Measurements from ENCODE around the gene JMJD1C.

The JMJD1C gene

GRCh38 chr10:63133056-63133820 is 332.5 kb downstream of the JMJD1C start, which contains the start of gene NRBF2:
TSS of gene NRBF2 (plus strand) at chr10:63133328. CDS start at chr10:63133471, 143 bp downstream.
- Histone ChIP-seq H3K27me3 (ENCODE audit: control insufficient read depth, low read length) (no peaks in the 10 kb centered on the region), H3K4me2 (ENCODE audit: low read length) (peak within 1 kb of the TSS; percentile 100), H3K4me3 (ENCODE audit: low read length) (peak within 1 kb of the TSS; percentile 99), H3F3A (ENCODE audit: control insufficient read depth, insufficient read depth) (0 out of 2 replicates have a peak, but pooled peaks cover 3% of the 10 kb centered on the region), H3K4me1 (ENCODE audit: control insufficient read depth, low read length) (peaks cover 23% of the 10 kb centered on the region), H3K79me2 (ENCODE audit: control insufficient read depth, low read length) (peaks cover 50% of the 10 kb centered on the region), H3K9me3 (ENCODE audit: control insufficient read depth, insufficient read depth, low read length) (peaks cover 4% of the 10 kb centered on the region), H4K20me1 (ENCODE audit: control insufficient read depth, insufficient read depth, low read depth, low read length) (peaks cover 25% of the 10 kb centered on the region), H3K27ac (ENCODE audit: low read depth, low read length) (peak within 1 kb of the TSS; percentile 76), H3K9me2 (replicated peaks; ENCODE audit: control insufficient read depth, low read length) (no peaks in the 10 kb centered on the region), H3K36me3 (ENCODE audit: control insufficient read depth, low read length) (peaks cover 17% of the 10 kb centered on the region)
- TF ChIP-seq CTCF (IDR thresholded peaks at IDR 0.05; ENCODE audit: low read depth, low read length, poor library complexity, severe bottlenecking) (peak; percentile 77), EZH2phosphoT487 (IDR thresholded peaks at IDR 0.05; ENCODE audit: borderline replicate concordance, low read length) (no peak)

DNA sequence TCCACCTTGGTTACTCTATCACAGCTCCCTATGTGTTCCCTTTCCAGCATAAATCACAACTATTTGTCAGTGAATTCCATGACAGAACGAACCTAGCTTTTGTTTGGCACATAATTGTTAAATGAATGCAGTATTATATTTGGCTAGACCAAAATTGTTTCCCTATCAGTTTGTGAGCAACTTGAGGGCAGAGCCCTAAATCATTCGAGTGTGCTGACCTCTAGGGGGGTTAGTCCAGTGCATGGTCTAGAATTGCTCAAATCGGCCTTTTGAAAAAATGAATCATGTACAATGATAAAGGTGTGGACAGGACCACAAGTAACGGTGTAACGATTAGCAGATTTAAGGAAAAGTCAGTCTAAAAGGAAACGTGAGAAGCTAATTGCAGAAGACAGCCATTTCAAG is 333.1 kb downstream of the JMJD1C start:
- no peak overlapping the region for H3K27ac ChIP-seq (ENCODE audit: low read depth, low read length)
- peaks cover 25% of the 10 kb centered on the region for H4K20me1 ChIP-seq (ENCODE audit: control insufficient read depth, insufficient read depth, low read depth, low read length)
- peaks cover 45% of the 10 kb centered on the region for H3K79me2 ChIP-seq (ENCODE audit: control insufficient read depth, low read length)
- peak overlapping the region; percentile 99 for H3K4me3 ChIP-seq (ENCODE audit: low read length)
- TF ChIP-seq EZH2phosphoT487 (IDR thresholded peaks at IDR 0.05; ENCODE audit: borderline replicate concordance, low read length), result no peak
- no peak for TF ChIP-seq CTCF (IDR thresholded peaks at IDR 0.05; ENCODE audit: low read depth, low read length, poor library complexity, severe bottlenecking)
- peaks cover 23% of the 10 kb centered on the region for H3K4me1 ChIP-seq (ENCODE audit: control insufficient read depth, low read length)
- no peaks in the 10 kb centered on the region for H3K9me2 ChIP-seq (replicated peaks; ENCODE audit: control insufficient read depth, low read length)
- H3K27me3 ChIP-seq (ENCODE audit: control insufficient read depth, low read length), result no peaks in the 10 kb centered on the region
- peaks cover 4% of the 10 kb centered on the region for H3K9me3 ChIP-seq (ENCODE audit: control insufficient read depth, insufficient read depth, low read length)
- 0 out of 2 replicates have a peak, but pooled peaks cover 3% of the 10 kb centered on the region for H3F3A ChIP-seq (ENCODE audit: control insufficient read depth, insufficient read depth)
- H3K4me2 ChIP-seq (ENCODE audit: low read length), result peak overlapping the region; percentile 100
- peaks cover 17% of the 10 kb centered on the region for H3K36me3 ChIP-seq (ENCODE audit: control insufficient read depth, low read length)

DNA sequence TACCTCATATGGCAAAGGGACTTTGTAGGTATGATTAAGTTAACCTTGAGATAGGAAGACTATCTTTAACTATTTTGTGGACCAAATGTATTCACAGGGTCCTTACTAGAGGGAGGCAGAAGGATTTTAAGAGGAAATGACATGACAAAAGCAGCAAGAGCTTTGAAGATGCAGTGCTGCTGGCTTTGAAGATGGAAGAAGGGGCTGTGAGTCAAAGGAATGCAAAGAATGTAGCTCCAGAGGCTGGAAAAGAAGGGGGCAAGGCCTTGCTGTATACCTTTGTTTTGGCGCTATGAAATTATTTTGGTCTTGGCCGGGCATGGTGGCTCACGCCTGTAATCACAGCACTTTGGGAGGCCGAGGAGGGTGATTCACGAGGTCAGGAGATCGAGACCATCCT is 335.9 kb downstream of the JMJD1C start:
- Histone ChIP-seq H3K9me3 (ENCODE audit: control insufficient read depth, insufficient read depth, low read length) (peaks cover 4% of the 10 kb centered on the region), H3K9me2 (replicated peaks; ENCODE audit: control insufficient read depth, low read length) (no peaks in the 10 kb centered on the region), H3F3A (ENCODE audit: control insufficient read depth, insufficient read depth) (0 out of 2 replicates have a peak, but pooled peaks cover 3% of the 10 kb centered on the region), H4K20me1 (ENCODE audit: control insufficient read depth, insufficient read depth, low read depth, low read length) (peaks cover 13% of the 10 kb centered on the region), H3K27me3 (ENCODE audit: control insufficient read depth, low read length) (no peaks in the 10 kb centered on the region), H3K4me2 (ENCODE audit: low read length) (no peak overlapping the region), H3K4me1 (ENCODE audit: control insufficient read depth, low read length) (peaks cover 16% of the 10 kb centered on the region), H3K36me3 (ENCODE audit: control insufficient read depth, low read length) (peaks cover 9% of the 10 kb centered on the region; the same call in 1 of the 2 replicates), H3K27ac (ENCODE audit: low read depth, low read length) (no peak overlapping the region), H3K4me3 (ENCODE audit: low read length) (no peak overlapping the region), H3K79me2 (ENCODE audit: control insufficient read depth, low read length) (peaks cover 17% of the 10 kb centered on the region)
- TF ChIP-seq EZH2phosphoT487 (IDR thresholded peaks at IDR 0.05; ENCODE audit: borderline replicate concordance, low read length), result no peak

DNA sequence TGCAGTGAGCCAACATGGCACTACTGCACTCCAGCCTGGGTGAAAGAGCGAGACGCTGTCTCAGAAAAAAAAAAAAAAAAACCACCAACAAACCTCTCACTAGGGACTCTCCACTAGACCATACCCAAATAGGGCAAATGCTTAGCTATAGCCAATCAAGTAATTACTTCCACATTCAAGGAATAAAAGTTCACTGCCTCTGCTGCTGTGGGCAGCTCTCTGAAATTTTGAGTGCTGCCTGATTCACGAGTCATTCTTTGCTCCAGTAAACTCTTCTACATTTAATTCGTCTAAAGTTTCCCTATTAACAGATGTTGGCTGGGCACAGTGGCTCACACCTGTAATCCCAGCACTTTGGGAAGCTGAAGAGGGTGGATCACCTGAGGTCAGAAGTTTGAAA is 337.3 kb downstream of the JMJD1C start:
- Histone ChIP-seq H4K20me1 (ENCODE audit: control insufficient read depth, insufficient read depth, low read depth, low read length) (no peaks in the 10 kb centered on the region), H3K27ac (ENCODE audit: low read depth, low read length) (no peak overlapping the region), H3K4me3 (ENCODE audit: low read length) (no peak overlapping the region), H3K4me1 (ENCODE audit: control insufficient read depth, low read length) (peaks cover 5% of the 10 kb centered on the region), H3F3A (ENCODE audit: control insufficient read depth, insufficient read depth) (no peaks in the 10 kb centered on the region), H3K36me3 (ENCODE audit: control insufficient read depth, low read length) (peaks cover 2% of the 10 kb centered on the region; the same call in 1 of the 2 replicates), H3K79me2 (ENCODE audit: control insufficient read depth, low read length) (peaks cover 2% of the 10 kb centered on the region), H3K27me3 (ENCODE audit: control insufficient read depth, low read length) (no peaks in the 10 kb centered on the region), H3K4me2 (ENCODE audit: low read length) (no peak overlapping the region), H3K9me2 (replicated peaks; ENCODE audit: control insufficient read depth, low read length) (no peaks in the 10 kb centered on the region), H3K9me3 (ENCODE audit: control insufficient read depth, insufficient read depth, low read length) (peaks cover 4% of the 10 kb centered on the region)
- no peak for TF ChIP-seq EZH2phosphoT487 (IDR thresholded peaks at IDR 0.05; ENCODE audit: borderline replicate concordance, low read length)
- TF ChIP-seq CTCF (IDR thresholded peaks at IDR 0.05; ENCODE audit: low read depth, low read length, poor library complexity, severe bottlenecking), result no peak
